Mononuclear cell (primary cell): Measurements from ENCODE around the gene GJB4. TPM values are rescaled to one million over a fixed set of nuclear protein-coding genes. Genes with fewer than 3 reads are reported as not detected.
"Not testable (repeated sequence)": the region's sequence is repeated elsewhere in the genome, so short reads cannot be mapped to it uniquely, and the experiment has no call there.

ENCODE experiments used
- H3K27me3 ChIP-seq: 2 replicates; pipeline ENCODE4 v1.6.0; 2011; ENCODE audit warnings: low read length, control low read depth; ENCODE audit not compliant: insufficient read depth
- H3K4me1 ChIP-seq: 2 replicates; pipeline ENCODE4 v1.5.1; 2011; ENCODE audit warnings: mild to moderate bottlenecking, low read length, control low read depth; ENCODE audit not compliant: insufficient read depth
- H3K4me3 ChIP-seq: 2 replicates; pipeline ENCODE4 v1.5.1; 2011; ENCODE audit warnings: mild to moderate bottlenecking, low read length, moderate library complexity
- H3K9me3 ChIP-seq: 2 replicates; pipeline ENCODE4 v1.5.1; 2011; ENCODE audit warnings: low read depth, mild to moderate bottlenecking, control low read depth, low read length
- total RNA-seq: library from RNA; depleted of rRNA; stranded (reverse); fragments of >200 nt; gene quantifications from one replicate; pipeline ENCODE4 v1.2.3, GENCODE V29; 2012

GJB4 gene
- total RNA-seq, 1 donor = not detected

DNA sequence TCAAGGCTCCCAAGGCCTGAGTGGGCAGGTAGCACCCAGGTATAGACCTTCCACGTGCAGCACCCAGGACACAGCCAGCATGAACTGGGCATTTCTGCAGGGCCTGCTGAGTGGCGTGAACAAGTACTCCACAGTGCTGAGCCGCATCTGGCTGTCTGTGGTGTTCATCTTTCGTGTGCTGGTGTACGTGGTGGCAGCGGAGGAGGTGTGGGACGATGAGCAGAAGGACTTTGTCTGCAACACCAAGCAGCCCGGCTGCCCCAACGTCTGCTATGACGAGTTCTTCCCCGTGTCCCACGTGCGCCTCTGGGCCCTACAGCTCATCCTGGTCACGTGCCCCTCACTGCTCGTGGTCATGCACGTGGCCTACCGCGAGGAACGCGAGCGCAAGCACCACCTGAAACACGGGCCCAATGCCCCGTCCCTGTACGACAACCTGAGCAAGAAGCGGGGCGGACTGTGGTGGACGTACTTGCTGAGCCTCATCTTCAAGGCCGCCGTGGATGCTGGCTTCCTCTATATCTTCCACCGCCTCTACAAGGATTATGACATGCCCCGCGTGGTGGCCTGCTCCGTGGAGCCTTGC is 1.7 kb downstream of the GJB4 start:
- Histone ChIP-seq H3K4me3 (no peak overlapping the region), H3K4me1 (no peaks in the 10 kb centered on the region), H3K9me3 (no peaks in the 10 kb centered on the region), H3K27me3 (no peaks in the 10 kb centered on the region)

DNA sequence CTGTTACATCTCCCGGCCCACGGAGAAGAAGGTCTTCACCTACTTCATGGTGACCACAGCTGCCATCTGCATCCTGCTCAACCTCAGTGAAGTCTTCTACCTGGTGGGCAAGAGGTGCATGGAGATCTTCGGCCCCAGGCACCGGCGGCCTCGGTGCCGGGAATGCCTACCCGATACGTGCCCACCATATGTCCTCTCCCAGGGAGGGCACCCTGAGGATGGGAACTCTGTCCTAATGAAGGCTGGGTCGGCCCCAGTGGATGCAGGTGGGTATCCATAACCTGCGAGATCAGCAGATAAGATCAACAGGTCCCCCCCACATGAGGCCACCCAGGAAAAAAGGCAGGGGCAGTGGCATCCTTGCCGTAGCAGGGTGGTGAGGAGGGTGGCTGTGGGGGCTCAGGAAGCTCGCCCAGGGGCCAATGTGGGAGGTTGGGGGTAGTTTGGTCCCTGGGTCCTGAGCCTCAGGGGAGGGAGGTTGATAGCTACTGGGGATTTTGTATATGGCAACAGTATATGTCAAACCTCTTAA is 2.3 kb downstream of the GJB4 start:
- no peaks in the 10 kb centered on the region for H3K9me3 ChIP-seq
- H3K4me3 ChIP-seq = no peak overlapping the region
- no peaks in the 10 kb centered on the region for H3K4me1 ChIP-seq
- H3K27me3 ChIP-seq = no peaks in the 10 kb centered on the region

DNA sequence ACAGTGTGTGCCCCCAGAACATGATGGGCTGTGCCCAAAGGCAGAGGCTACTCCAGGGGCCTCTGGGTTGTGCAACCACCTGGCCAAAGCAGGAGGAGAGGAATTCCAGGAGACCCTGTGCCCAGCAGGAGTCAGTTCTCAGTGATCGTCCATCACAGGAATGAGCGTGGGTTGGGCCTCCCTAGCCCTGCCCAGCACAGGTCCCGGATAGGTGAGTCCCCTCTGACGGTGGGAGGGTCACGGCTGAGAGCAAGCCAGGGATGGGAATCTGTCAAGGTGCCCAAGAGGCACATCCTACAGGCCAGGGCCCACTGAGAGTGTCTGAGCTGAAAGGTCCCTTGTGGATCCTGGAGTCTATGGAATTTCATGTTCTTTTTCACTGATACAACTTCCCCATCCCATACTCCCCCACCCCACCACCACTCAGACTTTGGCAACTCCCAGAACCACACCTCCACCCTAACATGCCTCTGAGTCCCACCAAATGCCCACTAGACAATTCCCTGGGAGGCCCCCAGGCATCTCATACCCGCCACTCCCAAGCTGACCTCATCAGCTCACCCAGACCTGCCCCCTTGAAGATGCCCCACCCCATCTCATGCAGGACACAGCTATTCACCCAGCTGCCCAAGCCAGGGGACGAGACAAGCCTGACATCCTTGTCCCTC is 3.1 kb downstream of the GJB4 start:
- no peaks in the 10 kb centered on the region for H3K27me3 ChIP-seq
- H3K4me3 ChIP-seq = no peak overlapping the region
- no peaks in the 10 kb centered on the region for H3K9me3 ChIP-seq
- H3K4me1 ChIP-seq = no peaks in the 10 kb centered on the region

DNA sequence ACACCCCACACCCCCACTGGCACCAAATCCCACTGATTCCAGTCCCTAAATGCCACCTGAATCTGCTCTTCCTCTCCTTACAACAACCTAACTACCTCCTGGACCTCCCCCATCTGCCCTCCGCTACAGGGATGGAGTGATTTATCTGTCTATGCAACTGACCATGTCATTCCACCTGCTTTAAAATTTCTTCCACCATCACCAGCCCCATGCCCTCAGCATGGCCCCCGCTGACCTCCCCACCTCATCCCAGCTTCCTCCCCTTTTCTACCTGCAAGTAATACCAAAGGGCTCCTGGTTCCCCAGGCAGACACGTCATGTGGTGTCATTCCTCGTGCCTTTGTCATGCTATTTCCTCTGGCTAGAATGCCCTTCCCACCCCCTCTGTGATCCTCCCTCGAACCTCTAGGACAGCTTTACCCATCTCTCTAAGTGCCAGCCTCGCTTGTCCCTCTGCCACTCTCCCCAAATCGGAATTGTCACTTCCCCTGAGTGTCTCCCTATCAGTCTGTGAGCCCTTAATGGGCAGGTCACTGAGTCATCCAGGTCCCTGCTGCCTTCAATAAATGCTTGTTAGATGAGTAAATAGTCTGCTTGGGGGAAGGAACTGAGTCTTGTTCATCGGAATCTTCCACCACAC is 3.7 kb downstream of the GJB4 start:
- Histone ChIP-seq H3K27me3 (no peaks in the 10 kb centered on the region), H3K9me3 (no peaks in the 10 kb centered on the region), H3K4me1 (no peaks in the 10 kb centered on the region), H3K4me3 (no peak overlapping the region)

DNA sequence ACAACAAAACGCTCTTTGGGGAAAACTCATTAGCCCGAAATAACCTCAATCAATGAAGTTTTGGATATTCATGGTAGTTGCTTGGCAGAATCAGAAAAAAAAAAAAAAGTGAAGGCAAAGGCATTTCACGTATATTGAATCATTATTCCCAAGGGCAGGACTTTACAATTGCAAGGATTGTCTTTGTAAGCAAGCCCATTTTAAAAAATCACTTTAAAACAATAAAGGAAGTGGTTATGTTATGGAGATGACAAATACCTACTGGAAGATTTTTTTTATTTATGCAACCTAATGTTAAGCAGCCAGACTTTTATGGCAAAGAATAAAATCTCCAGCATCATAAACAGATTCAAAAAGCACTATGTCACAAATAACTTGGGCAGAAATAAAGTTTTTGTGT is 9.3 kb downstream of the GJB4 start:
- Histone ChIP-seq H3K9me3 (no peaks in the 10 kb centered on the region), H3K27me3 (no peaks in the 10 kb centered on the region), H3K4me3 (no peak overlapping the region), H3K4me1 (no peaks in the 10 kb centered on the region)

DNA sequence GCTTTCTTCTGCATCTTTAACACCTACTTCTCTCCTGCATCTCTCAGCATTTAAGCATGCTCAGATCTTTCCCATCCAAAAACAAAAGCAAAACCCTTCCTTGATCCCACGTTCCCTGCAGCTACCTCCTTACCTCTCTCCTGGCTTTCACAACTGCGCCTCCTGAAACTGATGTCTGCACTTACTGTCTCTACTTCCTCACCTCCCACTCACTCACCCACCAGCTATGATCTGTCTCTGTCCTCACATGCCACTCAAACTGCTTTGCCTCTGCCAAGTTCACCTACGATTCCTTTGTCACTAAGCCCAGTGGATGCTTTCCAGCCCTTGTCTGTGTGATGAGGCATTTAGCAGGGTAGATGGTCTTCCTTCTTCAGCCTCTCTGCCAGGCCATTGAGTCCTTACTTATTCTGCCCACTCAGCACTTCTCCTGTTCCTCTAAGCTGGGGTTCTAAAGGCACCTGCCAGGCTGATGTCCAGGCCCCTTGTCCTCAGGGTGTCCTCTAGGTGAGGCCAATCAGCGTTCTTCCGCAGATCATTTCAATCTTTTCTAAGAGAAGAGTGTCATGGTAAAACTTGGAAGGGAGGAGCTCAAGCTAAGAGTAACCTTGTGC is 11.5 kb downstream of the GJB4 start:
- no peaks in the 10 kb centered on the region for H3K27me3 ChIP-seq
- H3K4me3 ChIP-seq = no peak overlapping the region
- no peaks in the 10 kb centered on the region for H3K4me1 ChIP-seq
- H3K9me3 ChIP-seq = no peaks in the 10 kb centered on the region

DNA sequence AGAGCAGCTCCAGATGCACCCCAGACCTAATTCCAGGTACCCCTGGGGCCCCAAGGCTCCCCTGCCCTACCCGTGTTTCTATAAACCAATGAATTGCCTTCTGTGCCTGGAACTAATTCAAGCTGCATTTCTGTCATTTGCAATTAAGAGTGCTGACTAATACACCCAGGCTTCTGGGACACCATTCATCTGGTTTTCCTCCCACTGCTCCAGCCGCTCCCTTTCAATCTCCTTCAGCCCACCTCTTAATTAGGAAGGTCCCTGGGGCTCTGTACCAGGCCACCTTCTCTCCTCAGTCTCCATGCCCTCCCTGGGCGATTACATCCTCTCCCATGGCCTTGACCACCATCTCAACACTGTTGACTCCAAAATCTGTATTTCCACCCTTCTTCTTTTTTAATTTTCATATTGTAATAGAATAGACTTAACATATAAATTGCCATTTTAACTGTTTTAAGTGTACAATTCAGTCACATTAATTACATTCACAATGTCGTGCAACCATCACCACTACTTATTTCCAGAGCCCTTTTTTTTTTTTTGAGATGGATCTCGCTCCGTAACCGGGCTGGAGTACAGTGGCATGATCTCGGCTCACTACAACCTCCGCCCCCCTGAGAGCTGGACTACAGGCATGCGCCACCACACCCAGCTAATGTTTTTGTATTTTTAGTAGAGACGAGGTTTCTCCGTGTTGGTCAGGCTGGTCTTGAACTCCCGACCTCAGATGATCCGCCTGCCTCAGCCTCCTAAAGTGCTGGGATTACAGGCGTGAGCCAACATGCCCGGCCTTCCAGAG is 12.2 kb downstream of the GJB4 start:
- no peaks in the 10 kb centered on the region for H3K27me3 ChIP-seq
- H3K9me3 ChIP-seq = no peaks in the 10 kb centered on the region
- H3K4me1 ChIP-seq = no peaks in the 10 kb centered on the region
- H3K4me3 ChIP-seq = no peak overlapping the region

DNA sequence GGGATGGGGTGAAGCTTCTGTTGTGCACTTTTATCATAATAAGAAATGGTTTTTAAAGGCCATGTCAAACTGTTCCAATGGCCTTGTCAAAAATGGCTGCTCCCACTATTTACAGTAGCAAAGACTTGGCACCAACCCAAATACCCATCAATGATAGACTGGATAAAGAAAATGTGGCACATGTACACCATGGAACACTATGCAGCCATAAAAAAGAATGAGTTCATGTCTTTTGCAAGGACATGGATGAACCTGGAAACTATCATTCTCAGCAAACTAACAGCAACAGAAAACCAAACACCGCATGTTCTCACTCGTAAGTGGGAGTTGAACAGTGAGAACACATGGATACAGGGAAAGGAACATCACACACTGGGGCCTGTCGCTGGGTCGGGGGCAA is 13.6 kb downstream of the GJB4 start:
- H3K4me1 ChIP-seq, H3K27me3 ChIP-seq, H3K9me3 ChIP-seq, H3K4me3 ChIP-seq: not testable (repeated sequence)

DNA sequence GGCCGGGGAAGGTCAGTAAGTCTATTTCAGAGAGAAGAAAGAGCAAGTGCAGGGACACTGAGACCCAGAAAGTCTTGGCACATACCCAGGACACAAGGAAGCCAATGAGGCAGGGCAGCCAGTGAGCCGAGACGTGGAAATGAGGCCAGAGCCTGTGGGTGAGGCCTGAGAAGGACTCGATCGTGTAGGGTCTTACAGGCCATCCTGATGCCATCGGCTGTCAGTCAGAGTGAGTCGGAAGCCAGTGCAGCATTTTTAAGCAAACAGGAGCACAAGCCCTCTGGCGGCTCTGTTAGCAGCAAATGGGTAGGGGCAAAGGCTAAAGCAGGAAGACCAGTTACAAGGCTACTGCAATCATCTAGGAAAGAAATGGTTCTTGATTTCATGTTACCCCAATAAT is 15.4 kb downstream of the GJB4 start:
- Histone ChIP-seq H3K27me3 (peaks cover 11% of the 10 kb centered on the region), H3K4me1 (no peaks in the 10 kb centered on the region), H3K9me3 (no peaks in the 10 kb centered on the region), H3K4me3 (no peak overlapping the region)

DNA sequence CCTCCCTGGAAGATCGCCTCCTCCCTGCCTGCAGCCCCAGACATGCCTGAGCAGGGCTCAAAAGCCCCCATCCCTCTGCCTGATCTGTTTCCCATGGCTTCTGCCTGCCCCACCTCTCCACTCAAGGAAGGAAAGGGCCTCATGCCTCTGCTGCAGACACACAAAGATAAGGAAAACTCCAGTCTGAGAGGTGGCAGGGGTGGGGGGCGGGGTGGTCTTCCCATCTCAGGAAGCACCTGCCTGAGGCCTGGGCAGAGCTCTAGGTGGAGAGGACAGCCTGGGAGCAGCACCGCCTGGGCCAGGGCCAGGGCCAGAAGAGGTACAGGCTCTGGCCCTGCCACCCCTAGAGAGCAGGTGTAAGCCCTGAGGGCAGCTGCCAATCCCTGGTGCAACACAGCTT is 17.4 kb downstream of the GJB4 start:
- no peaks in the 10 kb centered on the region for H3K9me3 ChIP-seq
- peaks cover 28% of the 10 kb centered on the region for H3K27me3 ChIP-seq
- peaks cover 5% of the 10 kb centered on the region for H3K4me1 ChIP-seq
- no peak overlapping the region for H3K4me3 ChIP-seq

DNA sequence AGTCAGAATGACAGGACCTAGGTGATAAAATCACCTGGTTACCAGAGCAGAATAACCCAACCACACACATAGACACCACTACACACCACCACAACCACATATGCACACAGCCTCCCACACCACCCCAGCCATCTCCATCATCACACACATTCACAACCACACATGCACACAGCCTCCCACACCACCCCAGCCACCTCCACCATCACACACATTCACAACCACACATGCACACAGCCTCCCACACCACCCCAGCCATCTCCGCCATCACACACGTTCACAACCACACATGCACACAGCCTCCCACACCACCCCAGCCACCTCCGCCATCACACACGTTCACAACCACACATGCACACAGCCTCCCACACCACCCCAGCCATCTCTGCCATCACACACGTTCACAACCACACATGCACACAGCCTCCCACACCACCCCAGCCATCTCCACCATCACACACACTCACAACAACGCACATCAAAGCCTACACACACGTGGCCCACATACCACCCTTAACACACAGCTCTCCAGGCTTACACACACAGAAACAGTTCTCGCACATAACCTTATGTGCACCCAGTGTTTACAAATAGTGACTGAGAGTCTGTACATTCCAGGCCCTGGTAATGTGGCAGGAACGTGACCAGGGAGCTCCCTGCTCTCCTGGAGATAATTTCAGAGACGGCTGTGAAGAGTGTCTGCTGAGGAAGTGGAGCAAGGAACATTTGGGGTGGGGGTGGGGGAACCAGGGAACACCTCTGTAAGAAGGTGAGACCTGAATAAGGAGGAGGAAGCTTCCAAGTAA is 18.2 kb downstream of the GJB4 start:
- H3K9me3 ChIP-seq = no peaks in the 10 kb centered on the region
- H3K4me3 ChIP-seq = no peak overlapping the region
- peaks cover 36% of the 10 kb centered on the region for H3K27me3 ChIP-seq
- H3K4me1 ChIP-seq = peaks cover 5% of the 10 kb centered on the region

DNA sequence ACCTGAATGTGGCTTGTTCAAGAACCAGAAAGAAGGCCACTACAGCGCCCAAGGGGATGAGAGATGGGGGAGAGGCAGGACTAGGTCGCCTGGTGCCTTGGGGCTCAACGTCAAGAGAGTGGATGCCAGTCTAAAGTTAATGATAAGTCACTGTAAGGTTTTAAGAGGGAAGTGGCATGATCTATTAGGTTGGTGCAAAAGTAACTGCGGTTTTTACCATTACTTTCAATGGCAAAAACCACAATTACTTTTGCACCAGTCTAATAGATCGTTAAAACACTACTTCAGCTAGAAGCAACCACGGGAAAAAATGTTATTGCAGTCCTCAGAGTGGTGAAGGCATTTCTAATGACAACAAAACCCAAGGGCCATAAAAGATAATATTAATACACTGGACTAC is 18.8 kb downstream of the GJB4 start:
- Histone ChIP-seq H3K4me1 (peaks cover 5% of the 10 kb centered on the region), H3K27me3 (peaks cover 41% of the 10 kb centered on the region)

DNA sequence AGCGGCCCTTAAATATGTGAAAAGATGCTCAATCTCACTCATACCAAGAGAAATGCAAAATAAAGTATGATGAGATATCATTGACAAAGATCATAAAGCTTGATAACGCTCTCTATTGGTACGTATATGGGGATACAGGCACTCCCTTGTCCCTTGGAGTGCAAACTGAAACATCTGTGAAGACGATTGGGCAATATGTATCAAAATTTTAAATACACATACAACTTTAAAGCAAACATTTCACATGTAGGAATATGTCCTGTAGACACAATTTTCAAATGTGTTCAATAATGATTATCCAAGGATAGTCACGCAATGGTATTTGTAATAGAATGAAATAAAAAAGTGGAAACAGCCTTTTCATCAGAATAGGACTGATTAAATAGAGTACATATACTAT is 19.5 kb downstream of the GJB4 start:
- Histone ChIP-seq H3K4me3 (no peak overlapping the region), H3K27me3 (peaks cover 41% of the 10 kb centered on the region), H3K4me1 (peaks cover 5% of the 10 kb centered on the region), H3K9me3 (no peaks in the 10 kb centered on the region)

More for the DNA sequence above, 18.8 kb downstream of the GJB4 start:
- Histone ChIP-seq H3K4me3 (no peak overlapping the region), H3K9me3 (no peaks in the 10 kb centered on the region)

DNA sequence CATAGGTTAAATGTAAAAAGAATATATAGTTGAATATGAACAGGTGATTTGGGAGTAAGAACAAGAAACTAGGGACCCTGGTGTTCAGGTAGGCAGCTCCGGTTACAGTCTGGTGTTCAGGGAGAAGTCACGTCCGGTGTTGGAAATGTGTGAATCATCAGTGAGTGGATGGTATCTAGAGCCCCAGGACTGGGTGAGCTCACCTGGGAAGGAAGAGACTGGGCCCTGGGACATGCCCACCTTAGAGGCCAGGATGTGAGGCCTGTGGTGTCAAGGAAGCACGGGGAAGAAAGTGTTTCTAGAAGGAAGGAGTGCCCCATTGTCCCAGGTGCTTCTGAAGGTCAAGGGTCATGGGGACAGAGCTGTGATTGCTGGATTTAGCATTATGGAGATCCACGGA is 20.0 kb downstream of the GJB4 start:
- Histone ChIP-seq H3K4me3 (no peak overlapping the region), H3K4me1 (peaks cover 5% of the 10 kb centered on the region), H3K27me3 (peaks cover 41% of the 10 kb centered on the region), H3K9me3 (no peaks in the 10 kb centered on the region)
